Lung (tissue), 12 donors: Measurements from ENCODE around the gene KCNJ14. TPM values are rescaled to one million over a fixed set of nuclear protein-coding genes. Genes with fewer than 3 reads are reported as not detected.

Source experiments
- ATAC-seq: fragments of 200-7000 bp; cut with Tn5 transposase; one replicate; pipeline ENCODE4 v1.9.1; 2020; ENCODE audit warnings: moderate number of reproducible peaks; ENCODE audit not compliant: insufficient read depth, low FRiP score
- DNase-seq, 3 donors: peaks; one replicate each; pipeline ENCODE4 v3.0.0-alpha.2; 2013 to 2017
- H3K27ac ChIP-seq, 2 donors: one replicate each; pipeline ENCODE4 v1.5.1; 2013; ENCODE audit warnings: mild to moderate bottlenecking in 2 of 2, moderate library complexity in 2 of 2, control low read depth in 1 of 2, inconsistent platforms in 1 of 2, low read depth in 1 of 2, low read length in 1 of 2
- H3K27me3 ChIP-seq, 3 donors: one replicate each; pipeline ENCODE4 v1.5.1; 2013; ENCODE audit warnings: low read length in 2 of 3; ENCODE audit not compliant: control insufficient read depth in 3 of 3, insufficient read depth in 3 of 3
- H3K36me3 ChIP-seq, 4 donors: one replicate each; pipeline ENCODE4 v1.5.1; 2013; ENCODE audit warnings: low read length in 4 of 4, mild to moderate bottlenecking in 1 of 4, moderate library complexity in 1 of 4; ENCODE audit not compliant: control insufficient read depth in 4 of 4, insufficient read depth in 4 of 4
- H3K4me1 ChIP-seq, 5 donors: one replicate each; pipeline ENCODE4 v1.5.1; 2013; ENCODE audit warnings: low read length in 5 of 5, mild to moderate bottlenecking in 2 of 5, moderate library complexity in 1 of 5; ENCODE audit not compliant: control insufficient read depth in 5 of 5, insufficient read depth in 5 of 5
- H3K4me3 ChIP-seq: one replicate; pipeline ENCODE4 v1.5.1; 2013; ENCODE audit warnings: mild to moderate bottlenecking, control low read depth, moderate library complexity
- H3K9ac ChIP-seq, 2 donors: one replicate each; pipeline ENCODE4 v1.5.1; 2013; ENCODE audit warnings: low read length in 2 of 2, control low read depth in 1 of 2; ENCODE audit not compliant: insufficient read depth in 1 of 2
- H3K9me3 ChIP-seq, 4 donors: one replicate each; pipeline ENCODE4 v1.5.1; 2013; ENCODE audit warnings: low read length in 3 of 4, mild to moderate bottlenecking in 1 of 4, moderate library complexity in 1 of 4; ENCODE audit not compliant: control insufficient read depth in 4 of 4, insufficient read depth in 3 of 4
- WGBS, 2 donors: extraction: QIAGEN DNeasy Blood & Tissue Kit; methylation state at CpG; one replicate each; pipeline ENCODE4 v1.1.7; 2013; 5-methylcytosine and 5-hydroxymethylcytosine counted together
- polyA plus RNA-seq, 2 donors: library from polyadenylated mRNA; stranded (reverse); fragments of 200-250 nt; gene quantifications; one replicate each; pipeline ENCODE4 v1.2.1, GENCODE V29; 2013
- total RNA-seq, 2 donors: library from RNA; depleted of rRNA in 1 of 2; stranded (reverse); fragments of >200 nt in 1 of 2; gene quantifications; one replicate each; pipeline ENCODE4 v1.2.1, GENCODE V29; 2014 to 2021
- TF ChIP-seq, protein P1 (sequence below): IDR thresholded peaks from 2 replicates; pipeline ENCODE4 v1.5.1; 2012; ENCODE audit warnings: mild to moderate bottlenecking; ENCODE audit errors: control extremely low read depth, extremely low read depth
- donor health status: control.
- donor health status: control.
- donor health status: Bipolar disorder and iron deficiency.
- donor health status: healthy.
- donor health status: DM: yes; HTN: yes; CAD: no.

KCNJ14 gene
- total and polyA plus RNA-seq, 4 donors: 0.21 to 0.83 (median 0.59) TPM

GRCh38 chr19:48443731-48444128 is 11.6 kb upstream of the KCNJ14 start:
- peaks cover 0 to 11% (median 4%) of the 10 kb centered on the region in 4 donors for H3K36me3 ChIP-seq
- TF ChIP-seq, protein P1, sequence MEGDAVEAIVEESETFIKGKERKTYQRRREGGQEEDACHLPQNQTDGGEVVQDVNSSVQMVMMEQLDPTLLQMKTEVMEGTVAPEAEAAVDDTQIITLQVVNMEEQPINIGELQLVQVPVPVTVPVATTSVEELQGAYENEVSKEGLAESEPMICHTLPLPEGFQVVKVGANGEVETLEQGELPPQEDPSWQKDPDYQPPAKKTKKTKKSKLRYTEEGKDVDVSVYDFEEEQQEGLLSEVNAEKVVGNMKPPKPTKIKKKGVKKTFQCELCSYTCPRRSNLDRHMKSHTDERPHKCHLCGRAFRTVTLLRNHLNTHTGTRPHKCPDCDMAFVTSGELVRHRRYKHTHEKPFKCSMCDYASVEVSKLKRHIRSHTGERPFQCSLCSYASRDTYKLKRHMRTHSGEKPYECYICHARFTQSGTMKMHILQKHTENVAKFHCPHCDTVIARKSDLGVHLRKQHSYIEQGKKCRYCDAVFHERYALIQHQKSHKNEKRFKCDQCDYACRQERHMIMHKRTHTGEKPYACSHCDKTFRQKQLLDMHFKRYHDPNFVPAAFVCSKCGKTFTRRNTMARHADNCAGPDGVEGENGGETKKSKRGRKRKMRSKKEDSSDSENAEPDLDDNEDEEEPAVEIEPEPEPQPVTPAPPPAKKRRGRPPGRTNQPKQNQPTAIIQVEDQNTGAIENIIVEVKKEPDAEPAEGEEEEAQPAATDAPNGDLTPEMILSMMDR: no peak
- ATAC-seq (no peak), DNase-seq (no peak)
- 7 to 10% methylated on average over 19 to 45 of the region's 45 CpGs for WGBS, 2 donors
- H3K4me3 ChIP-seq: no peak overlapping the region
- H3K9ac ChIP-seq: no peak overlapping the region
- H3K9me3 ChIP-seq: no peaks in the 10 kb centered on the region
- H3K27ac ChIP-seq: no peak overlapping the region
- H3K4me1 ChIP-seq: peaks cover 0 to 18% (median 9%) of the 10 kb centered on the region in 5 donors
- H3K27me3 ChIP-seq: peaks cover 4 to 16% (median 11%) of the 10 kb centered on the region in 3 donors

DNA sequence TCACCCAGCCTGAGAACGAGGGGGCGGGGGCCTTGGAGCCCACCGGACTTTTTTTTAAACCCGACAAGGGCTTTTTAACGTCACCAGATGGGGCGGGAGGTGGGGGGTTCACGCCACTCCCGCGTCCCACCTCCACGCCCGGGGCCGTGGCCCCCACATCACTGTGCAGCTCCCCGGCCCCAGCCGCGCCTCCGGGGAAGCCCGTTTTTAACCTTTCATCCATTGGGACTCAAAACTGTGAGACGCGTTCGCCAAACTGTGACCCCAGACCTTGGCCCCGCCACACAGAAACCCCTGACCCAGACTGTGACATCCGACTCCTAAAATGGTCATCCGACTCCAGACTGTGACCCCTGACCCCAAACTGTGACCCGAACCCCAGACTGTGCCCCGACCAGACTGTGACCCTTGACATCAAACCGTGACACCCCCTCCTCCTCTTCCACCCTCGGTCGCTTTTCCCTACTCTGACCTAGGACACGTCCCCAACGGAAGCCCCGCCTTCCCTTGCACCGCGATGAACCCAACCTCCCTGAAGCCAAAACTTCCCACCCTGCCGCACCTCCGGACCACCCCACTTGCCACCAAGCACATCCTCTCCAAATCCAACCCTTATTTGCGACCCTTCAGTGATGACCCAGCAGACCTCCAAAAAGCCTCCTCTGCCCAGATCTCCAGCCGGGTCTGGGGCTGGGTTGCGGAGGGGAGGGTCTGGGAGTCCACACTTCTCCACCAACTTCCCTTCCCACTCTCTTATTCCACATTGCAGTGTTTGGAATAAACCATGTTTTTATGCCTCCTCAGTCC is 11.0 kb upstream of the KCNJ14 start:
- H3K4me1 ChIP-seq: peaks cover 0 to 18% (median 9%) of the 10 kb centered on the region in 5 donors
- no peak overlapping the region for H3K9ac ChIP-seq
- H3K9me3 ChIP-seq: no peaks in the 10 kb centered on the region
- TF ChIP-seq, protein P1: no peak
- peaks cover 0 to 11% (median 5%) of the 10 kb centered on the region in 4 donors for H3K36me3 ChIP-seq
- no peak for ATAC-seq
- no peak overlapping the region for H3K27ac ChIP-seq
- no peak overlapping the region for H3K4me3 ChIP-seq
- 15 to 17% methylated on average over 38 of the region's 38 CpGs for WGBS, 2 donors
- peak in 1 of 3 donors; percentile 10 for DNase-seq
- peaks cover 4 to 16% (median 11%) of the 10 kb centered on the region in 3 donors for H3K27me3 ChIP-seq

DNA sequence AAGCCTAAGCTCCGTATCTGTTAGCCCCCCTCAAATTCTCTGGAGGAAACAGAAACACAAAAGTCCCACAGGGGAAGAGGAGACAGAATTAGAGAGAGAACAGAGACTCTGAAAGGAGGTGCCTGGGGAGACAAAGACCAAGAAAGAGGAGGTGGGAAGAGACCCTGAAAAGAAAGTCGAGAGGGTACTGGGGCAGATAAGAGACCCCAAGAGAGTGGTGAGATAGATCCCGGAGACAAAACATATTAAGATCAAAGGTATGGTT is 10.5 kb upstream of the KCNJ14 start:
- DNase-seq: peak in 1 of 3 donors; percentile 13
- H3K4me1 ChIP-seq: peaks cover 0 to 18% (median 9%) of the 10 kb centered on the region in 5 donors
- peaks cover 4 to 16% (median 11%) of the 10 kb centered on the region in 3 donors for H3K27me3 ChIP-seq
- WGBS, 2 donors: 31 to 41% methylated on average over 3 of the region's 3 CpGs
- peaks cover under 1 to 11% (median 7%) of the 10 kb centered on the region in 4 donors for H3K36me3 ChIP-seq
- TF ChIP-seq, protein P1: no peak
- ATAC-seq: no peak
- H3K9ac ChIP-seq: no peak overlapping the region
- H3K9me3 ChIP-seq: no peaks in the 10 kb centered on the region
- H3K4me3 ChIP-seq: no peak overlapping the region
- H3K27ac ChIP-seq: no peak overlapping the region
